Measurements from ENCODE around the gene PPT2.
"Not testable (repeated sequence)": the region's sequence is repeated elsewhere in the genome, so short reads cannot be mapped to it uniquely, and the experiment has no call there.

PPT2 gene

GRCh38 chr6:32127717-32128592 lies 26.0 kb upstream of the PPT2 start, which contains the start of gene ATF6B:
ATF6B (minus strand) TSS chr6:32128246; CDS start chr6:32128207, 39 bp downstream.
- peak; percentile 96 for DNase-seq (ENCODE audit: low read depth)

GRCh38 chr6:32128751-32129296 lies 25.1 kb upstream of the PPT2 start:
- no peak for DNase-seq (ENCODE audit: low read depth)

DNA sequence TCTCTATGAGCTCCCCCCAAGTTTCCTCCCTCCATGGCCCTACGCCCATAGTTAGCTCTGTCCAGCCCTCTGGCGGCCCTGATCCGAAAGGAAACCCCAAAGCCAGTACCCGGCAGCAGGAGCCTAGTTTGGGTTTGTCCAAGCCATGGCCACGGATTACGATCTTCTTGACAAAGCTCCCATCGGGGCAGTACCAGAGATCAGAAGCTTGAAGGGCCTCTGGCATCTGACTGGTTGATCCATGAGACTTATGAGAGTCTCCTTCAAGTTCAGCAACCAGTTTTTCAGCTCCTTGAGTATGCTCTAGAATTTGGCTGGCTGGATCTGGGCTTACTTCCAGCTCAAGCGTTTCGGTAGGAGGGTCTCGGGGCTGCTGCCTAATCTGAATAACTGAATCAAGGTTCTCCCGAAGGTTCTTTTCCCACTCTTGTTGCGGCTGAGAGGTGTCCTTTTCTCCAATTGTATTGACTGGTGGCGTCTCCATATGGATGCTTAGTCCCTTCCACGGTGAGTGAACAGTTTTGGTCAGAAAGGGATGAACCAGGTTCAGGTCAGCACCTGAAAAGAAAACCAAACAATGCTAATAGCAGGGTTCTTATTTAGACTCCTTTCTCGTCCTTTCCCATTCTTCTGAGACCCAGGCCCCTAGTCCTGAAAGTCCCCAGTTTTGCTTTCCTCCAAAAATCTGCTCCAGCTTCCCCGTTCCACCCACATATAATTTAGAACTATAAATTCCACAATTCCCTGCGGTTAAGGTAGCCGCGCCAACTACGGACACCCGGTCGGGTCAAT lies 24.4 kb upstream of the PPT2 start:
- no peak for DNase-seq (ENCODE audit: low read depth)

- no peak for DNase-seq (ENCODE audit: low read depth)
Measured at GRCh38 chr6:32131439-32131948, 22.4 kb upstream of the PPT2 start.

DNA sequence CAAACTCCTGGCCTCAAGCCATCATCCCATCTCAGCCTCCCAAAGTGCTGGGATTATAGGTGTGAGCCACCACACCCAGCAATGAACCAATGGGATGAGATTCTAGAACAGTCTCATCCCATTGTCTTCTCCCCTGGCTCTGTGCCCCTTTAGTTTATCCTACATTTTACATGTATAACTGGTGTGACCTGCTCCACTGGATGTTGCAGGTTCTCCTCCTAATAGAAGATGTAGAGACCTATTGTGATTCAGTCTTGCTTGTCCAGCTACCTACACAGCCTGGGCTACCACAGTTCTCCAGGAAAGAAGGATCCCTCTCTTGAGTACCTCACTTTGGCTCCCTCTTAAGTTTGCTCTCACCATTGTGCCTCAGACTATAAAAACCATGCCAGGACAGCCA lies 21.8 kb upstream of the PPT2 start:
- DNase-seq (ENCODE audit: low read depth) = no peak

DNA sequence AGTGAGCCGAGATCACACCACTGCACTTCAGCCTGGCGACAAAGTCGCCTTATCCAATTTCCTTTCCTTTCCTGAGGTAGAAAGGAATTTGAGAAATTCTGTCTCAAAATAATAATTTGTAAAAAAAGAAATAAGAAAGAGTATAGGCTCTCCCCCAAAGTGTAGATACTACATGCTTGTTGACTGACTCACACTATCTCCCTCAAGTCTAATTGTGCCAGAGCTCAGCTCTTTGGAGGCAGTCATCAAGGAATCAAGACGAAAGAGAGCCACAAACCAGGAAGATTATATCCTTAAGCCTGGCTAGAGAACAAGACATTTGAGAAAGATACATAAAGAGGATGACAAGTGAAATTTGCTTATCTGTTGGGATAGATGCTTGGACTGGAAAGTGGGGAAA lies 20.2 kb upstream of the PPT2 start:
- no peak for DNase-seq (ENCODE audit: low read depth)

DNA sequence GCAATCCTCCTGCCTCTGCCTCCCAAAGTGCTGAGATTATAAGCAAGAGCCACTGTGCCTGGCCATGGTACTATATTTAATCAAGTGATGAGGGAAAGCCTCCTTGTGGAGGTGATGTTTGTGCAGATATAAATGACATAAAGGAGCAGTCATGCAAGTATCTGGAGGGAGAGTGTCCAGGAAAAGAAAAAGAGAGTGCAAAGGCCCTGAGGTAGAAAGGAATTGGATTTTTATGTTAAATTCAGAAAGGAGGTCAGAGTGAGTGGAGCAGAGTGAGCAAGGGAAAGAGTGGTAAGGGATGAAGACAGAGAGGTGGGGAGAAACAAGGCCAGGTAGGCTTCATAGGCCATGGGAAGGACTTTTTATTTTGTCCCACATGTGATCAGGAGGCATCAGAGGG lies 16.5 kb upstream of the PPT2 start:
- no peak for DNase-seq (ENCODE audit: low read depth)

GRCh38 chr6:32139590-32139989 lies 14.4 kb upstream of the PPT2 start:
- DNase-seq (ENCODE audit: low read depth) = no peak

DNA sequence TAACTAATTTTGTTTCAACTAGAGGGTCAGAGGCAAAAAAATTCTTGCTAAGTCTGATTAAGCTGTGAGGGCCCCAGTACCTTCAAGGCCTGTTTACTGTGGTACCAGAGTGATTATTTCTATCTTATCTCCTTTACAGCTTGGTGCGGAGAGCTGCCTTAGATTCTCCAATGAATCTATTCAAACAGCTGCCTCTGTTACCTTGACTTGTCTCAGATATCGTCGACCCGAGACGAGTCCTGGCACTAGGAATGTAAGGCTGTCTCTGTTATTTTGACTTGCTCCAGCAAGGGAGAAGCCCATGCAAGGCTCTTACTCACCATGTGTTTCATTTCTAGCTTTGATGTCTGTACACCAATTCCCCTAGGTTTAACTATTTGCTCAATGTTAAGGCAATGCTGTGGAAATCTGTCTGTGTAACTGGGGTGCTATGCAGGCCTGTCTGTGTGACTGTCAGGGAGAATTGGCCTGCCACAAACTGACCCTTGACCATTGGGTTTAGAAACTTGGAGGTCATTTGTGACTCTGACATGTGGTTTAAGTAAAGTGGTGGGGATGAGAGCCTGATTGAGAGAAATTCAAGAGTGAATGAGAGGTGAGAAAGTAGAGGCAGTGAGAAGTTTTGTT lies 13.4 kb upstream of the PPT2 start:
- DNase-seq (ENCODE audit: low read depth) = no peak

DNA sequence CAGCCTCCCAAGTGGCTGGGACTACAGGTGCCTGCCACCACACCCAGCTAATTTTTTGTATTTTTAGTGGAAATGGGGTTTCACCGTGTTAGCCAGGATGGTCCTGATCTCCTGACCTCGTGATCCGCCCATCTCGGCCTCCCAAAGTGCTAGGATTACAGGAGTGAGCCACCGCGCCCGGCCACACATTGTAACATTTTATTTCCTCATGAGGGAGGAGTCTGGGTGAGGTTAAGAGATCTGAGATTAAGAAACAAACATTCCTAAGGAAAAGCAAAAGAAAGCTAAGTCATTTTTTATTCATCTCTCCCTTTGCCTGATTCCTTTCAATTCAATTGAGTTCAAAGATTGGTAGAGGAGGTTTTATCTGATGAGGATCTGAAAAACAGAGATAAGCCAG lies 9.7 kb upstream of the PPT2 start:
- DNase-seq (ENCODE audit: low read depth) = not testable (repeated sequence)

GRCh38 chr6:32146287-32146686 lies 7.7 kb upstream of the PPT2 start:
- DNase-seq (ENCODE audit: low read depth) = no peak

DNA sequence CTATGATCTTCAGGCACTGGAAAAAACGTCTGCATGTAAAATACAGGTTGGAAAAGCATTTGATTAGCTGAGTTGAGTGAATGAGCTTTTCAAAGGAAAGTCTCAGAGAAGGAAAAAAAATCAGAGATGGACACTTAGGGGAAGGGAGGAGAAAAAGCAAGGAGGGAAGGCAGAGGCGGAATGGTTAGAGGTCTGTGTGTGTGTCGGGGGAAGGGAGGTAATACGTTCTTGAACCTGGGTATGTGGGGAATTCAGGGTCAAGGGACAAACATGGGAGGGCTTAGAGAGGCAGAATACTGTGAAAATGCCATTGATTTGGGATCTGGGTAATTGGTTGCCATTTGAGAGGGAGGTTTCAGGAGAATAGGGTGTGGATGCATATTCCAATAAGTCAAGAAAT lies 7.3 kb upstream of the PPT2 start:
- DNase-seq (ENCODE audit: low read depth) = no peak

DNA sequence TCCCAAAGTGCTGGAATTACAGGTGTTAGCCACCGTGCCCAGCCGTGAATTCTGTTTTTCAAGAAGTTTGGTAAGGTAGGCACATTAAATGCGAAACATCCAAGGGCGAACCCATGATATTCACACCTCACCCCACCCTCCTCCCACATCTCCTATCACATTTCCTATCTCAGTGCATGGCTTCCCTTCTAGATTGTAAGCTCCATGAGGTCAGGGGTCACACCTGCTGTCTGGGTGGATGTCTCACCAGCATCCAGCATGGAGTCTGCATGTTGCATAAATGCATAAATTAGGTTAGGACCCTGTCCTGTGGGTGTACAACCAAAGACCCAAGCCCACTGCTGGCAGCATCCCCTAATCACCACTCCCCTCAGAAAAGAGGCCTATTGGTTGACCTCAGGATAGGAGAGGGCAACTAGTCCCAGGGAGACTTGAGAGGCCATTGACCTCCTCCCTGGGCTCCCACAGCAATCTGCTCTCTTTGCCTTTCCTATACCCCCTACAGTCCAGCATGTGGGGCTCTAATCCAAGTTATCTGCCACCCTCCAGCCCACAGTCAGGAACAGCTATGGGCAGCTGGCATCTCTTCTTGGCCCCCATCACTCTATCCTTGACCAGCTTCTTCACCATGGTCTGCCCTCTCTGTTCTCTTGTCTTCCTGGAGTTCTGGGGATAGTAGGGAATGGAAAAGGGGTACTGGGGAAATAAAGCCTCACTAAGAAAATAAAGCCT lies 6.4 kb upstream of the PPT2 start:
- no peak for DNase-seq (ENCODE audit: low read depth)

DNA sequence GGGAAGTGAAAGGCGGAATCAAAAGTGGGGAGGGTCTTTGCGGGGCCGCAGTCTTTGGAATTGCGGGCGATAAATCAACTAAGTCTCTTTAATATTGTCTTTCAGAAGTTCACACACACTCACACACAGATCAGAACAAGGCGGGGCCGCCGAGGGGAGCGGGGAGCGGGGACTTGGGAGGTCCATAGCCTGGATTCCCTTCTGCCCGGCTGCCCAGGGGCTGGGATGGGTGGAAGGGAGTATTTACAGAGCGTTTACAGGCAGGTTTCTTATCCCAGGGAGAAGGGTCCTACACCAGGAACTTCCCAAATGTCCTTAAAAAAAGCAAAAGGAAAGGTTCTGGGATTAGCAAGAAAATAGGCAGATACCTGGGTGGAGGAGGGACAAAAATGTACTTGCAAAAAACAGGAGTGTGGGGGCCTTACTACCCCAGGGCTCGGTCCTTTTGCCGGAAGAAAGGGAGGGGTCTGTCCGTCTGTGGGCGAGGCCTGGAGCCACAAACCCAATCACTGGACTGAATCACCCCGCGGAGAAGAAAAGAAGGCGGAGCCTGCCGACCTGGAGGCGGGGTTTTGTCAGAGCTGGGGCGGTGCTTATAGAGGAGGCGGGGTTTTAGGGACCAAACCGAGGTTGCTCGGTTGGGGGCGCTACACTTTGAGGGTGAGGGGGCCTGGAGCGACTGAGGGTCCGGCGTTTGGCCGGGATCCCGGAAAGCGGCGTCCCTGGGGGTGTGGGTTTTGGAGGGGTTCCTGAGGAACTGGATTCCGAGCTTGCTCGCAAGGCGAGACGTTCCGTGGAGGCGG lies 5.5 kb upstream of the PPT2 start:
- peak; percentile 53 for DNase-seq (ENCODE audit: low read depth)

- DNase-seq (ENCODE audit: low read depth) = no peak
Measured at GRCh38 chr6:32149092-32149755, 4.7 kb upstream of the PPT2 start.

- DNase-seq (ENCODE audit: low read depth) = no peak
Measured at GRCh38 chr6:32149932-32150870, 3.7 kb upstream of the PPT2 start.

DNA sequence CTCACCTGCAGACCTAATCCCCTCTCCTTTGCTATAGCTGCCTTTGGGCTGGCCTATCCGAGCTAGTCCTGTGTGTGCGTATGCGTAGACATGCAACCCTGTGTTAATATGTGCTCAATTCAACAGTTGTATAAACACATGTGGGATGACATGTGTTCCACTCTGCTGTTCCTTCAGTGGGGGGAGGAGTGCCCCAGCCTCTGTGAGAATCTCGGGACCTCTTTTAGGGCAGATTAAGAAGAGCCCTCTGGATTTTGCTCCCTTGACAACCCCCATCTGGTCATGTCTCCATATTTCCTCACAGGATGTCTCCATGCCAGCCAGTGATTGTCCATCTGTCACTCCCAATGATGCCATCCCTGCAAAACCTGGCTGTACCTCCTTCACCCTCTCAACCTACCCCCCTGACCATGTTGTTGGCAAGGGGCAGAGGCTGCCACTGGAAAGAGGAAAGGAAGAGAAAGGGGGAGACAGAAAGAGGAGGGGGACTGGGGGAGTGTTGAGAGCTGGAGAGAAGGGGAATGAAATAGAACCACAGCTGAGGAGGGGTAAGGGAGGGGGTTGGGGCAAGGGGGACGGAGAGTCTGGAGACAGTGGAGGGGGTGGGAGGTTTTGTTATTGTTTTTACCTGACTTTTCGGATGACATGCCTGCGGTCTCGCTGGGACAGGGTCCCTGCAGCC lies 2.6 kb upstream of the PPT2 start:
- DNase-seq (ENCODE audit: low read depth) = no peak

Measured in activated T-helper 9 cell treated with anti-CD3 and anti-CD28 coated beads, Interleukin-2, amount 50 U/mL, for 16 hours (primary cell).